NCI-H774 (cell line): ENCODE data around the gene LHX4.

Source experiments
- DNase-seq: peaks from one replicate; lab custom pipeline; 2025; lab: John Stamatoyannopoulos, UW

Gene LHX4

DNA sequence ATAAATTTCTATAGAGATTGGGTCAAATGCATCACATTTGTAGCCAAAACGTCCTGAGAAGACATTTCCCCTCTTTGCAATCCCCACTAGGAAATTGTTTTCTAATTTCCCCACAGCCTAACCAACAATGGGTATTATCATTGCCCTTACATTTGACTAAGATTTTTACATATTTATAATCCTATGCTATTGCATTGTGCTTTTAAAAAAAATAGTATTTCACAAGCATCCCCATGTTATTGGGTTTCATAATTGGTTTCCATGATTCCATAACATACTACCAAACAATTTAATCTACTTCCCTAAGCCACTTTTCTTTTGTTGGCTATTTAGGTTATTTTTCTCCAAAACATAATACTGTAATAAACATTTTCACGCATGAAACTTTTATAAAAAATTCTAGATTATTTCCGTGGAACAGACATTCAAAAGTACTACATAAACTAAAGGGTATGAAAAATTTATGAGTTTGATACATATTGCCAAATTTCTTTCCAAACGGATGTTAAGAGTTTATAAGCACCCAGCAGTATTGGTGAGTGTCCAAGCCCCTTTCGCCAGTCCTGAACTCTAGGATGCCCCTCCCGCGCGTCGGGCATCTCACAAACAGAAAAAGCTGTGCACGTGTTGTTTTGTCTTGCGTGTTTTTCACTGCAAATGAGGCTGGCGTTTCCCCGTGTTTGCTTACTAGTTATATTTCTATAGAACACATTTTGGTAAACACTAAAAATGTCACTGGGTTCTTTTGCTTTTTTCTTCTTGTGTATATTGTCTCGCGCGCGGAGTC lies 2.0 kb upstream of the LHX4 start:
- DNase-seq = no peak

DNA sequence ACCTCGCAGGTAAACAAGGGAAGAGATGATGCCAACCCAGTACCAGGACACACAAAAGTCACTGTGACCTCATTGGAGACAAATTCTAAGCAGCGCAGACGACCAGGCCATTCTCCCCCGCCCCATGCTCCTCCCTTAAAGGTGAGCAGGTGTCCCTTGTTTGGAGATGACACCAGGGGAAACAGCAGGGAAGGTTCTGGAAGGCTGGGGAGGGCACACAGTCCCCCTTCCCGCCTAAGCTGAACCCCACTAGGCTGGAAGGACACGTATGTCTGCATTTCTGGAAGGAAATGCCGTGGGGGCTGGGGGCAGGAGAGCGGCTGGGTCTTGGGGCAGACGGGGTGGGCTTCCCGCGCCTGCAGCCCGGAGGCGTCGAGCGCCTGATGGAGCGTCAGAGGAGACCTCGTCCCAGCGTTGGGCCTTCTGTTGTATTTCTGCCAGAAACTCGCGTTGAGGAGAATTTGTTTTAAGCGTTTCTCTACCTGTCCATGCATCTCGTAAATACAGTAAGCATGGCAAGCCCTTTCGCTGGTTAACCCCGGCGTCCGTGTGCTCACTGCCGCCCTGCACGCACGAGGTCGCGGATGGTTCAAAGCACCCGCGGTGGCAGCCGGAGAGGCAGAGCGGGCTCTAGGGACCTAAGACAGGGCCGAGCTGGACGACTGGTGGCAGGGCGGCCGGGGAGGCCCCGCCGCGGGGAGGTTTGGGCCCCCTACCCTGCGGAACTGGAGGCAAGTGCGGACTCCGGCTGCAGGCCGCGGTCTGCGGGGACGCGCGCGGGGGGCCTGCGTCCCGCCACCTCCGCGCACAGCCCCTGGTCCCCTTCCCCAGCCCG lies 1.2 kb upstream of the LHX4 start:
- DNase-seq = peak; percentile 28

DNA sequence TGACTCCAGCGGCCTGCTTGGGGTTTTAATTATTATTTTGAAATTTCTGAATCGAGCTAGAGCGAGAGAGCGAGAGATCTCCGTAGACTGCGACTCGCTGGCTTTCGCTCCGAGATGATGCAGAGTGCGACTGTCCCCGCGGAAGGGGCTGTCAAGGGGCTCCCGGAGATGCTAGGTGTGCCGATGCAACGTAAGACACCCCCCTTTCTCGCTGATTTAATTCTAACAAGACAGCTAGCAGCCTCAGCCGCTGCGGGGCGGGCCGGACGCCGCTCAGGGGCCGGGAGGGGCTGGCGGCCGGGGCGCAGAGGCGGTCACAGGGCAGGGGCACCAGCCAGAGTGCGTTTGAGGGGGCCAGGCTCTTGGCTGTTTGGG lies 339 bp downstream of the LHX4 start:
- DNase-seq = no peak

- no peak for DNase-seq
These were observed 884 bp downstream of the LHX4 start for GRCh38 chr1:180230791-180231505.

DNA sequence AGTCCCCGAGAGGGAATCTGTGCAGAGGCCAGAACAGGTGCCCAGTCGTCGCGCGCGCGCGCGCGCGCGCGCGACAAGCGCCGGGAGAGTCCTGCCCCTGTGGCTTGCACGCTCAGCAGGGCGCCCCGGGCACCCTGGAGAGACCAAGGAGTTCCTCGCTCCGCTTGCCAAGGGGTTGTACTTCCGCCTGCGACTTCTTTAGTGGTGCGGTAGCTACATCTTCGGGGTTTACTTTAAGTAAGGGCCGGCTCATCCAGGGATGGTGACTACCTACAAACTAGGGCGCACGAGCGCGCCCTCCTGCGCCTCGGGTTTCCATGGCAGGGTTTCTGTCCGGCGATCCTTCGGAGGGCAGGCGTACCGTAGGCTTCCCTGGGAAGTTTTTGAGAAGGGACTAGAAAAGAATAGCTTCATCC lies 1.4 kb downstream of the LHX4 start:
- DNase-seq = peak; percentile 9

GRCh38 chr1:180231936-180232335 lies 1.9 kb downstream of the LHX4 start:
- DNase-seq = no peak

GRCh38 chr1:180232521-180233043 lies 2.5 kb downstream of the LHX4 start:
- DNase-seq = no peak

- DNase-seq = no peak
These were observed 3.3 kb downstream of the LHX4 start for GRCh38 chr1:180233191-180234011.

DNA sequence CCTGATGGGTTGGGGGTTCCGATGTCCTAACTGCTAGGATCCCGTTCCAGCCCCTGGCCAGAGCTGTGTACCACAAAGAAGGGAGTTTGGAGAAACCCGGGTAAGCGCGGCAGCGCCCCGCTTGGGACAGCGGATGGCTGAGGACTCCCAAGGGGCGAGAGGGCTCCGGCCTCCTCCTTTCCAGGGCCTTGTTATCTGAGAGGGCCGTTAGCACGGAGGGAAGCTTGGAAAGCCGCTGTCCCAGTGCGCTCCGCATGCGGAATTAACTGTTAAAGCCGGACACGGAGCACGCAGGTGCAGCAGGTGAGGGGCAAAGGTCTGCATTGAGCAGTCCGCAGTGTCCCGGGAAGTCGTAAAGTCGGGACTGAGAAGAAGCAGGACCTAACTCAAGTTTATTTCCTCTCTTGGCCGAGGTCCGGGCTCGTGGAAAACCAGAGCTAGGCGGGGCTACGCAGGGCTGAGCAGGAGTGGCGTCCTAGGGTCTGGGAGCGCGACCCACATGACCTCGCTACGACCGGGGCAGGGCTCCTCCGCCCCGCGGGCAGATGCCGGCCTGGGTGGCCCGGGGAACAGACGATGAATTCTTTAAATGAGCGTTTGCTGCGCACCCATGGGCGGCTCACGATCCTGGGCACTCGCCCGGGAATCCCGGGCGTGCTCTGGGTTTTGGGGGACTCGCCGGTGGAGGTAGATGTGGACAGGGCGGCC lies 4.5 kb downstream of the LHX4 start:
- no peak for DNase-seq

- DNase-seq = no peak
These were observed 5.0 kb downstream of the LHX4 start for GRCh38 chr1:180235077-180235501.

DNA sequence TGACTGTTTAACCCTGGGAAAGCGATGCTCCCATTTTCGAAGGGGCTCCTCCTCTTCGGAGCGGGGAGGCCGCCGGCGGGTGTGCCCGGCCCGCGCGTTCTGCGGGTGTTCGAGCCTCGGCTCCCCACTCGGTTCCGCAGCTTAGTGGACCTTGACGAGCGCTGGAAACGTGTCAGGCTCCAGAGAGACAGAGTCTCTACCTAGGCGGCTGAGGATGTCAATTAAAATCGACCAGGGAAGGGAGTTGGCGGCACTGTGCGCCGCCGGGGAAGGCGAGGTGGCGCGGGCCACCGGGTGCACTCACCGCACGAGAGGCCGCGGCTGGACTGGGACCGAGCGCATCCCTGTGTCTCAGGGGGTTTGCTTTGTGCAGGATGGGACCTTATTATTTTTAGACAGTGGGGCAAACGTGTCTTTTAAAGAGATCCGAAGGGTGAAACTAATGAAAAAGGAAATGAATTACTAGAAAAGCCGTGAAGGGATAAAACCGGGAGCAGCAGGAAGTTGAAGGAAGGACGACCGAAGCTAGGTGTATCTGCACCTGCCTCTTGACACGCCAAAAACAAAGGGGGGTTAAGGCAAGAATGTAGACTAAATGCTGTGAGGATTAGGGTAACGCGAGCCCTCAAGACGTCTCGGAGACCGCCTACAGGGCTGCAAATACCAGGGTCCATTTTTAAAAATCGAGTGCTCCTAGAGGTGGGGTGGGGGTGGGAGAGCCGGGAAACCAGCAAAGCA lies 5.6 kb downstream of the LHX4 start:
- no peak for DNase-seq

GRCh38 chr1:180236698-180237509 lies 6.8 kb downstream of the LHX4 start:
- no peak for DNase-seq

DNA sequence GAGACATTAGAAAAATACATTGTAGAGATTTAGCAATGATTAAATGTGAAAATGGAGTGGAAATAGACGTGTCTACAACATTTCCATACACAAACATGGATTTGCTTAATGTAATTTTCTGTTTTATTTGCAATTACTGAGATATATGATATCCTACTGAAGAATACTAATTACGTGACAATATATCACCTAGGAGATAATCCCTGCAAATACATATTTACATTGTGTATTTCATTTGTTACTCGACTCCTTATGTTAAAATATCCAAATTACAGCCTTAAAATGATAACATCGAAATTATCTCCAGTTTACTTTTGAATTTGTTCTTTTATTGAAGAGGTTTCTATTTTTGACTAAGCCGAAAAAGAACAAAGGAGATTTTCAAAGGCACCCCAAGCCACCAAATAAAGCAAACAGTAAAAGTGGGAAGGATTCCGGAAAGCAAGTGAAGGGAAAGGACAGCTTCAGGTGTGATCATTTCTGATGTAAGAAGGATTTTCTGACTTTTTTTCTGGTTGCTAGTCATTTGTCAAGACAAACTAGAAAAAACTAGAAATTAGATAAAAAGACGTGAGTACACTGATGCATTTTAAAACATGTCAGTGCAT lies 7.9 kb downstream of the LHX4 start:
- no peak for DNase-seq

DNA sequence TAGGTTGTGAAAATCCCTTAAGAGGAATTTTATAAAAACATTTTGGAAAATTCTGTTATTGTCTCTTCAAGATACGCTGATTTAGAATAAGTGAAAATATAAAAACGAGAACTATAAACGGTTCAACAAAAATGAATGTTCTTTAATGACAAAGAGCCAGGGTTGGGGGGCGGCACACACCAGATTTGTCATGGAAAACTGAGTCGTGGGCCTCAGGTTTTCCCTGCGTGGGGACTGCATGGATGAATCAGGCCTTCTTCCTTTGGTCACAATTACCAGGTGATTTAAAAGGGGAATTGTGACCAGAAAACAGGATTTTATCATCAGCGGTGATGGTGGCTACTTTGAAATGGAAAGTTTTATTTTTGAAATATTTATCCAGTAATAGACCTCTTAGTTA lies 8.6 kb downstream of the LHX4 start:
- DNase-seq = no peak

- DNase-seq = no peak
These were observed 9.4 kb downstream of the LHX4 start for GRCh38 chr1:180239145-180240096.

DNA sequence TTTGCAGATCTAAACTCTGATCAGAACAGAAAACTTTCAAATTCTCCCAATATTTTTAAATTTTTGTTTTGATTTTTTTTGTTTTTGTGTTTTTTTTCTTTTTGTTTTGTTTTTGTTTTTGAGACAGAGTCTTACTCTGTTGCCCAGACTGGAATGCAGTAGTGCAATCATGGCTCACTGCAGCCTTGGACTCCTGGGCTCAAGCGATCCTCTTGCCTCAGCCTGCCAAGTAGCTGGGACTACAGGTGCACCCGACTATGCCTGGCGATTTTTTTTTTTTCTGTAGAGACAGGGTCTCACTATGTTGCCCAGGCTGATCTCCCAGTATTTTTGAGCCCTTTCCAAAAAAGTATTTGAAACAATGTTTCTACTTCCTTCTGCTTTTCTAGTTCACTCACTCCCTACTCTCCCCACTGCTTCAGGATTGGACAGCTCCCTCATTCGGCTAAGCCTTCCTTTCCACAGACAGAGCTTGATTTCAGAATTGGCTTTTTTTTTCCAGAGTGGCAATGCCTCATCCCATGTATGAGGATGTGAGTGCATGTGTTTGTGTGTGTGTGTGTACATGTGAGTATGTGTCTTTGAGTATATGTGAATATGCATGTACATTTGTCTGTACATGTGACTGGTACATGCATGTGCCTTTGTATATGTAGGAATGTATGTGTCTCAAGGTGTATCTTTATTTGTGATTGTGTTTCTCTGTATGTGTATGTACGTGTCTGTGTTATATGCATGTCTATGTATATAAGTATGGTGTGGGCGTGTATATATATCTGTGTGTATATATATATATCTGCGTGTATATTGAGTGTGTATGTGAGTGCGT lies 11.9 kb downstream of the LHX4 start:
- no peak for DNase-seq
